ENCODE data around the gene ZNF536.

Gene ZNF536

DNA sequence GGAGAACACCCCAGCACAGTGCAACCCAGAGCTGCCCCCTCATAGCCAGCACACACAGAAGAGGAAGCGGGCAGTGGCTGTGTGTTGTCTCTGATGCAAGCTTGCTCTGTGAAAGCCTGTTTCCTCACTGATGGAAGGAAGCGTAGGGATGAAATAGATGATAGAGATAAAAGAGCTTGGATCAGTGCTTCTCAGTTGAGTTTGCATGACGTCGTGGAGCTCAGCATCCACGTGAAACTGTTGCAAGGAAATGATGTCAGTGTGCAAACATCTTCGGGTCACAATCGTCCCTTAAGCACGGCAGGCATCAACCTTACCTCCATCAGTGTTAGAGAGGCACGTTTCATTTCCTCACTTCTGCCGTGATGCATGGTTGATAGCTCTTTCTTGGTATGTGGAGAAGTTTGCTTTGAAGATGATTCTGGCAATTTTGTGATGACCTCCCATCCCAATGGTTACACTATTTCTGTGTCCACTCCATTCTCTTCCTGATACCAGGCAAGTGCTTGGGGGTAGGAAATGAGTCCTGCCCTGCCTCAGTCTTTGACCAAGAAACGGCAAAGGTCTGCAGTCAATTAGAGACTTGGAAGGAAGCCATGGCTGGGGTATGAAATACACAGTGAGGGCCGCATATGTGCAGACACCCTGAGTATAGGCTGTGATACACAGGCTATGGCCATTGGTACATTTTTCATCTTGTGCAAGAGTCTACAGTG lies 183.0 kb downstream of the ZNF536 start:
- TF ChIP-seq CTCF (IDR thresholded peaks at IDR 0.05; ENCODE audit: low read depth, low read length) = no peak
- H3K4me3 ChIP-seq (ENCODE audit: low read depth, low read length) = no peak overlapping the region

DNA sequence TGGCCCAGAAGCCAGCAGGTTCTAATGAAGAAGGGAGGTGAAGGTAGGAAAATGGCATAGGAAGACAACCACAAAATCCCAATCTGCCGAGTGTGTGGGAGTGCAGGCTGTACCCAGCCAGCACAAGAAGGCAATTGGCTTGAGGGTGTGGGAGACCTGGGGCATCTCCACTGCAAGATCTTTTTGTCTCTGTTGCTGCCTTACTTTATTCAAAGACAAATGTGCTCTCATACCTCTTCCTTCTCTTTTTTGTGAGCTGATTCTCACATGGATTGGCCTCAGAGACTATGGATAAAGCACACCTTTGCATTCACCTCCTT lies 183.6 kb downstream of the ZNF536 start:
- TF ChIP-seq CTCF (IDR thresholded peaks at IDR 0.05; ENCODE audit: low read depth, low read length) = no peak
- H3K4me3 ChIP-seq (ENCODE audit: low read depth, low read length) = no peak overlapping the region

DNA sequence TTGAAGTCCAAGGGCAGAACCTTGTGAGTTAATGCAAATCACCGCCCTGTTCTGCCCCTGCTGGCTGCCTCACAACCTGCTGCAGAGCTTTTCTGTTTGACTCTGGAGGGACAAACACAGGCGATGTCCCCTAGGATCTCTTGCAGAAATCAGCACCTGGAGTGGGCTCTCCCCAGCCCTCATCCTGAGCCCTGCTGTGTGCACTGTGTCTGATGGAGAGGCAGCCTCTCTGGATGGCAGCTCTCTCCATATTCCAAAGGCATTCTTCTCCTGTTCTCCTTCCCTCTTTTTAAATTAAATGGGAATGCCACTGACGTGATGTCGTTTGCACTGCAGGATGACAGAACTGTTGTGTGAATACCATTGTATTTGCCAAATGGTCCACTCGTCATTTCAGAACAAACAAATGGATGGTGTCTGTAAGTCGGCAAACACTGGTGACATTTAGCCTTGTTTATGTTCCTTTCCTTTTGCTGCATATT lies 184.1 kb downstream of the ZNF536 start:
- no peak for TF ChIP-seq CTCF (IDR thresholded peaks at IDR 0.05; ENCODE audit: low read depth, low read length)
- no peak overlapping the region for H3K4me3 ChIP-seq (ENCODE audit: low read depth, low read length)

DNA sequence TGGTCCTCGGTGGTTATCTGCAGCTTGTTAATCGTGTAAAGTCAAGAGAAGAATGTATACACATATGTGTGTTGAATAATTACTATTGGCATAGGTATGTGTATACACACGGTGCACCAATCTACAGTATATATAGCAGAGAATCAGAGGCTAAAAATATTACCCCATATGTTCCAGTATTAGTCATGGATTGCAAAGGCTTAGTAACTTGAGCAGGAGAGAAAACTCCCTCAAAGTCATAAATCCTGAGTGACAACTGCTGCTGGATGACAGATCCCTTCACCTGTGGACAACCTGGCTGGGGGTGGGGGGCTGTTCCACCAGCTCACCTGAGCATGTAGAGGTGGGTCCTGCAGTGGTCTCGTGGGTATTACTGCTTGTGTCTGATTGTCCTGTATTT lies 185.0 kb downstream of the ZNF536 start:
- no peak overlapping the region for H3K4me3 ChIP-seq (ENCODE audit: low read depth, low read length)
- TF ChIP-seq CTCF (IDR thresholded peaks at IDR 0.05; ENCODE audit: low read depth, low read length) = no peak

- no peak for TF ChIP-seq CTCF (IDR thresholded peaks at IDR 0.05; ENCODE audit: low read depth, low read length)
- H3K4me3 ChIP-seq (ENCODE audit: low read depth, low read length) = no peak overlapping the region
Observed at GRCh38 chr19:30557927-30558557, 185.9 kb downstream of the ZNF536 start.

DNA sequence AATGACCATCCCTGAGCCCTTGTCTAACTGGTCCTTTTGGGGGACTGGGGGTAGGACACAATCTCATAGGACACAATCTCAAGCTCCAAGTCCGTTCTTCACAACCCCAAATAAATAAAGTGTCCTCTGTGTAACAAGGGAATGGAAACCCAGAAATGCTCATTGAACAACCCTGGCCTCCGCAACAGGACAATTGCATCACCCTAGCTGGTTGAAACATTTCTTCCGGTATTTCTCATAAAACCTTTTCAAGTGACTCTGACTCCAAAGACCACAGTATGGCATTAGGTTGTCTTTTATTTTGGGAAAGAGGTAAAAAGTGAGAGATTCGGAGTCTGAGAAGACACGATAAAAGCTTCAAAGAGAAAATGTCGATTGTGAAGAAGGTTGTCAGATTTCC lies 186.6 kb downstream of the ZNF536 start:
- no peak for TF ChIP-seq CTCF (IDR thresholded peaks at IDR 0.05; ENCODE audit: low read depth, low read length)
- no peak overlapping the region for H3K4me3 ChIP-seq (ENCODE audit: low read depth, low read length)

GRCh38 chr19:30559446-30559845 lies 187.3 kb downstream of the ZNF536 start:
- no peak for TF ChIP-seq CTCF (IDR thresholded peaks at IDR 0.05; ENCODE audit: low read depth, low read length)

More at GRCh38 chr19:30559446-30559845, 187.3 kb downstream of the ZNF536 start:
- no peak overlapping the region for H3K4me3 ChIP-seq (ENCODE audit: low read depth, low read length)

Data from WI38 (cell line).